H9 (cell line): ENCODE results near the gene PCDHGA6. TPM values are rescaled to one million over a fixed set of nuclear protein-coding genes. Genes with fewer than 3 reads are reported as not detected.

ENCODE experiments used
- DNase-seq: peaks from one replicate; pipeline ENCODE4 v3.0.0-alpha.2; 2017
- H2AFZ ChIP-seq: one replicate; pipeline ENCODE4 v1.6.1; 2013; ENCODE audit warnings: mild to moderate bottlenecking, low read length, control low read depth, moderate library complexity
- H2AK5ac ChIP-seq: 2 replicates; pipeline ENCODE4 v1.6.1; 2013; ENCODE audit warnings: low read length, control low read depth, mixed read lengths; ENCODE audit not compliant: insufficient read length
- H2BK120ac ChIP-seq: one replicate; pipeline ENCODE4 v1.6.1; 2013; ENCODE audit warnings: low read depth, mild to moderate bottlenecking, low read length, control low read depth, inconsistent platforms; ENCODE audit not compliant: poor library complexity, severe bottlenecking
- H2BK12ac ChIP-seq: 2 replicates; pipeline ENCODE4 v1.6.1; 2013; ENCODE audit warnings: low read length, control low read depth, mixed read lengths, low read depth; ENCODE audit not compliant: insufficient read length
- H2BK15ac ChIP-seq: 2 replicates; pipeline ENCODE4 v1.6.1; 2013; ENCODE audit warnings: low read depth, low read length, control low read depth
- H2BK20ac ChIP-seq: one replicate; pipeline ENCODE4 v1.6.1; 2013; ENCODE audit warnings: low read depth, mild to moderate bottlenecking, low read length, control low read depth, inconsistent platforms; ENCODE audit not compliant: poor library complexity, severe bottlenecking
- H2BK5ac ChIP-seq: 2 replicates; pipeline ENCODE4 v1.6.1; 2013; ENCODE audit warnings: low read length, control low read depth, mixed read lengths; ENCODE audit not compliant: insufficient read length
- H3K14ac ChIP-seq: 2 replicates; pipeline ENCODE4 v1.6.1; 2013; ENCODE audit warnings: low read length, control low read depth; ENCODE audit not compliant: insufficient read depth
- H3K18ac ChIP-seq: 2 replicates; pipeline ENCODE4 v1.6.1; 2013; ENCODE audit warnings: low read depth, mild to moderate bottlenecking, mixed read lengths, low read length, control low read depth; ENCODE audit not compliant: insufficient read length
- H3K23ac ChIP-seq: 2 replicates; pipeline ENCODE4 v1.6.1; 2013; ENCODE audit warnings: low read length, control low read depth, mixed read lengths, low read depth; ENCODE audit not compliant: insufficient read length
- H3K23me2 ChIP-seq: 2 replicates; pipeline ENCODE4 v1.6.1; 2013; ENCODE audit warnings: low read depth, mild to moderate bottlenecking, mixed read lengths, low read length, control low read depth; ENCODE audit not compliant: insufficient read length, poor library complexity, severe bottlenecking
- H3K27ac ChIP-seq: 2 replicates; pipeline ENCODE4 v1.5.1; 2013; ENCODE audit warnings: low read length, control low read depth, mixed read lengths, low read depth; ENCODE audit not compliant: insufficient read length
- H3K27me3 ChIP-seq: 2 replicates; pipeline ENCODE4 v1.6.1; 2013; ENCODE audit warnings: low read length, control low read depth, inconsistent platforms; ENCODE audit not compliant: insufficient read depth
- H3K4ac ChIP-seq: 2 replicates; pipeline ENCODE4 v1.6.1; 2013; ENCODE audit warnings: low read depth, mild to moderate bottlenecking, control low read depth, inconsistent platforms, low read length, moderate library complexity
- H3K4me1 ChIP-seq: 2 replicates; pipeline ENCODE4 v1.6.1; 2013; ENCODE audit warnings: low read length, control low read depth, inconsistent platforms; ENCODE audit not compliant: insufficient read depth
- H3K4me2 ChIP-seq: 2 replicates; pipeline ENCODE4 v1.6.1; 2013; ENCODE audit warnings: low read length, control low read depth, mixed read lengths; ENCODE audit not compliant: insufficient read length, insufficient read depth
- H3K56ac ChIP-seq: 2 replicates; pipeline ENCODE4 v1.6.1; 2013; ENCODE audit warnings: low read depth, mild to moderate bottlenecking, mixed read lengths, low read length, control low read depth; ENCODE audit not compliant: insufficient read length
- H3K79me1 ChIP-seq: 2 replicates; pipeline ENCODE4 v1.6.1; 2013; ENCODE audit warnings: low read depth, mild to moderate bottlenecking, moderate library complexity, low read length, control low read depth, inconsistent platforms; ENCODE audit not compliant: insufficient read depth, poor library complexity, severe bottlenecking
- H3K79me2 ChIP-seq: 2 replicates; pipeline ENCODE4 v1.6.1; 2013; ENCODE audit warnings: low read length, control low read depth, inconsistent platforms; ENCODE audit not compliant: insufficient read depth
- H3K9ac ChIP-seq: 2 replicates; pipeline ENCODE4 v1.6.1; 2013; ENCODE audit warnings: low read length, control low read depth, mixed read lengths; ENCODE audit not compliant: insufficient read length; ENCODE audit errors: extremely low read depth
- H3K9me3 ChIP-seq: one replicate; pipeline ENCODE4 v1.6.1; 2013; ENCODE audit warnings: low read depth, low read length, inconsistent platforms; ENCODE audit not compliant: control insufficient read depth
- H3T11ph ChIP-seq: one replicate; pipeline ENCODE4 v1.6.1; 2013; ENCODE audit warnings: mild to moderate bottlenecking, low read length, control low read depth, inconsistent platforms
- H4K20me1 ChIP-seq: one replicate; pipeline ENCODE4 v1.6.1; 2013; ENCODE audit not compliant: control insufficient read depth, insufficient read length, insufficient read depth
- H4K5ac ChIP-seq: 2 replicates; pipeline ENCODE4 v1.6.1; 2013; ENCODE audit warnings: low read depth, mild to moderate bottlenecking, mixed read lengths, low read length, control low read depth; ENCODE audit not compliant: insufficient read length
- H4K8ac ChIP-seq: replicated peaks from 2 replicates; pipeline ENCODE4 v1.6.1; 2013; ENCODE audit warnings: low read length, control low read depth, mixed read lengths, low read depth; ENCODE audit not compliant: insufficient read length
- H4K91ac ChIP-seq: 2 replicates; pipeline ENCODE4 v1.6.1; 2013; ENCODE audit warnings: low read depth, mild to moderate bottlenecking, moderate library complexity, mixed read lengths, low read length, control low read depth; ENCODE audit not compliant: insufficient read length
- H3K27ac Mint-ChIP-seq, 3 experiments: 2 replicates in 2 of 3; 3 replicates in 1 of 3; pipeline ENCODE4 v1.8.0; 2020 to 2021; ENCODE audit warnings: mixed read lengths in 3 of 3, mild to moderate bottlenecking in 1 of 3, moderate library complexity in 1 of 3
- H3K27me3 Mint-ChIP-seq: 2 replicates; pipeline ENCODE4 v1.8.0; 2021; ENCODE audit warnings: low read depth, mild to moderate bottlenecking, moderate library complexity, mixed read lengths
- H3K36me3 Mint-ChIP-seq, 3 experiments: 2 replicates in 2 of 3; 3 replicates in 1 of 3; pipeline ENCODE4 v1.8.0; 2020 to 2021; ENCODE audit warnings: low read depth in 3 of 3, mixed read lengths in 3 of 3; ENCODE audit not compliant: insufficient read depth in 1 of 3
- H3K4me1 Mint-ChIP-seq, 2 experiments: 2 replicates each; pipeline ENCODE4 v1.8.0; 2020; ENCODE audit warnings: mixed read lengths in 2 of 2
- H3K4me3 Mint-ChIP-seq, 2 experiments: 2 replicates in 1 of 2; 3 replicates in 1 of 2; pipeline ENCODE4 v1.8.0; 2020 to 2021; ENCODE audit warnings: mild to moderate bottlenecking in 2 of 2, mixed read lengths in 2 of 2, moderate library complexity in 1 of 2
- H3K9me3 Mint-ChIP-seq, 2 experiments: 2 replicates in 1 of 2; 3 replicates in 1 of 2; pipeline ENCODE4 v1.8.0; 2020; ENCODE audit warnings: mild to moderate bottlenecking in 2 of 2, mixed read lengths in 2 of 2, moderate library complexity in 1 of 2
- CTCF ChIP-seq: fragments of 200-600 bp; sonication (generic); conservative IDR thresholded peaks from 3 replicates; pipeline ENCODE4 v1.8.0; 2021; ENCODE audit warnings: antibody characterized with exemption, mild to moderate bottlenecking
- WGBS: extraction: QIAGEN DNeasy Blood & Tissue Kit; methylation state at CpG from one replicate; pipeline ENCODE4 v1.1.7; 2013; ENCODE audit warnings: missing lambda C conversion rate, low lambda C conversion rate, mixed read lengths; ENCODE audit not compliant: insufficient read length; ENCODE audit errors: extremely low coverage; 5-methylcytosine and 5-hydroxymethylcytosine counted together
- total RNA-seq: library from RNA; stranded (reverse); gene quantifications from 2 replicates; pipeline ENCODE4 v1.2.1, GENCODE V29; 2021

Gene PCDHGA6
- total RNA-seq, 1 experiment from 2014 or later = 1.7 TPM

GRCh38 chr5:141421489-141421855 lies 47.8 kb downstream of the PCDHGA6 start:
- Histone ChIP-seq H3K4me1 (no peaks in the 10 kb centered on the region), H4K8ac (no peak overlapping the region), H2BK120ac (no peak overlapping the region), H3K23me2 (peaks cover 7% of the 10 kb centered on the region), H2BK15ac (no peak overlapping the region), H3K9ac (no peak overlapping the region), H3K79me1 (no peaks in the 10 kb centered on the region), H3K23ac (no peak overlapping the region), H2BK5ac (no peak overlapping the region), H3K14ac (no peak overlapping the region), H3K79me2 (no peaks in the 10 kb centered on the region), H3K27me3 (no peaks in the 10 kb centered on the region; the same call in 1 of the 2 replicates), H3K56ac (no peak overlapping the region), H3K18ac (no peak overlapping the region), H3K9me3 (peaks cover 13% of the 10 kb centered on the region), H2AFZ (no peak overlapping the region), H3K4me2 (no peak overlapping the region), H2BK12ac (no peak overlapping the region), H3K27ac (no peak overlapping the region), H2BK20ac (no peak overlapping the region), H2AK5ac (no peak overlapping the region), H4K5ac (no peak overlapping the region), H3T11ph (no peak overlapping the region), H4K20me1 (no peaks in the 10 kb centered on the region), H3K4ac (no peak overlapping the region), H4K91ac (no peak overlapping the region)
- no peak for DNase-seq
- Mint-ChIP-seq H3K9me3 (peaks cover 65 to 81% of the 10 kb centered on the region in 2 experiments), H3K4me1 (peaks cover 4 to 5% of the 10 kb centered on the region in 2 experiments; a peak in 3 of 4 replicates), H3K36me3 (peaks cover 52 to 87% (median 64%) of the 10 kb centered on the region in 3 experiments), H3K27me3 (peaks cover 17% of the 10 kb centered on the region), H3K4me3 (0 out of 5 replicates have a peak overlapping the region, but pooled peaks of 1 of the 2 experiments have one; percentile 17), H3K27ac (no peak overlapping the region; a peak in 1 of 7 replicates)
- WGBS = no CpG with 5 or more reads among the region's 13 CpGs
- no peak for TF ChIP-seq CTCF
